Stimulated activated naive CD8-positive, alpha-beta T cell treated with anti-CD3 and anti-CD28 coated beads, Interleukin-15, Interleukin-2, amounts not matched to agents 100 ng/mL and 50 ng/mL, for 24 hours (primary cell): ENCODE results near the gene PRKAG2.
"Not testable (repeated sequence)": the region's sequence is repeated elsewhere in the genome, so short reads cannot be mapped to it uniquely, and the experiment has no call there.

Source experiments
- H3K27ac Mint-ChIP-seq: one replicate; pipeline ENCODE4 v1.8.0; 2021; ENCODE audit warnings: mild to moderate bottlenecking, mixed read lengths
- H3K27me3 Mint-ChIP-seq: one replicate; pipeline ENCODE4 v1.8.0; 2021; ENCODE audit warnings: mixed read lengths
- H3K36me3 Mint-ChIP-seq: one replicate; pipeline ENCODE4 v1.8.0; 2021; ENCODE audit warnings: low read depth, mixed read lengths
- H3K4me1 Mint-ChIP-seq: one replicate; pipeline ENCODE4 v1.8.0; 2021; ENCODE audit warnings: low read depth, mixed read lengths
- H3K4me3 Mint-ChIP-seq: one replicate; pipeline ENCODE4 v1.8.0; 2021; ENCODE audit warnings: mild to moderate bottlenecking, mixed read lengths
- H3K9me3 Mint-ChIP-seq: one replicate; pipeline ENCODE4 v1.8.0; 2021; ENCODE audit warnings: mixed read lengths

PRKAG2 gene

DNA sequence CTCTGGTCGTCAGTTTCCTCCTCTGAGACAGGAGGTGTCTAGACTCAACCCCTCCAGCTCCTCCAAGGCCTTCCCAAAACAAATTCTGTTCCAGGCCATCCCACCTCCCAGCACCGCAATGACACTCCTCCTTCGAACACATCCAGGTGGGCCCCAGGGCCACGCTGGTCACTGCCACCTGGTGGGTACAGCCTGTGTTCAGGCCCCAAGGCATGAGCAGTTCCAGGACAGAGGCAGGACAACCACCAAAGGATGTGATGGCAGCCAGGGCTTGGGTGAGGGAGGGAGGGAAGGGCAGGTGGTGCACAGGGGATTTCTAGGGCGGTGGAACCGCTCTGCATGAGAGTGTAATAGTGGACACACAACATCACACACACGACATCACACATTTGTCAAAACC lies 76.5 kb downstream of the PRKAG2 start:
- no peaks in the 10 kb centered on the region for H3K27me3 Mint-ChIP-seq
- H3K4me3 Mint-ChIP-seq: no peak overlapping the region
- no peak overlapping the region for H3K27ac Mint-ChIP-seq
- H3K9me3 Mint-ChIP-seq: no peaks in the 10 kb centered on the region
- H3K36me3 Mint-ChIP-seq: no peaks in the 10 kb centered on the region
- H3K4me1 Mint-ChIP-seq: peaks cover 26% of the 10 kb centered on the region

DNA sequence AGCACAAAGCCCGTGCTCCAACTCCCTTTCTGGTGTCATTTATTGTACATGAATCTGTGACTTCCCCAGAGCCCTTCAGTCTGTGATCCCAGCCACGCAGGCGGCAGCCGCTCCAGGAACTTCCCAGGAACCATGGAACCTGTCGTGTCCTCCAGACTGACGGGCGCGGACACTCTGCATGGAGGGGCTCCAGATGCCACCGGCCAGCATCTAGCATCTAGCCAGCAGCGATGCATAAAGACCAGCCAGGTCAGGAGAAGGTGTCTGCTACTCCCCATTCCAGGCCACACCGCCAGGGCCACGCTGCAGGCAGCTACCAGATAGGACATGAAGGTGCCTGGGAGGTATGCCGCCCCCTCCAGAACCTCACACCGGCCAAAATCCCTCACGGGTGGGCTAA lies 77.4 kb downstream of the PRKAG2 start:
- no peak overlapping the region for H3K27ac Mint-ChIP-seq
- H3K27me3 Mint-ChIP-seq: no peaks in the 10 kb centered on the region
- no peaks in the 10 kb centered on the region for H3K36me3 Mint-ChIP-seq
- H3K4me1 Mint-ChIP-seq: peaks cover 35% of the 10 kb centered on the region
- no peak overlapping the region for H3K4me3 Mint-ChIP-seq
- H3K9me3 Mint-ChIP-seq: no peaks in the 10 kb centered on the region

DNA sequence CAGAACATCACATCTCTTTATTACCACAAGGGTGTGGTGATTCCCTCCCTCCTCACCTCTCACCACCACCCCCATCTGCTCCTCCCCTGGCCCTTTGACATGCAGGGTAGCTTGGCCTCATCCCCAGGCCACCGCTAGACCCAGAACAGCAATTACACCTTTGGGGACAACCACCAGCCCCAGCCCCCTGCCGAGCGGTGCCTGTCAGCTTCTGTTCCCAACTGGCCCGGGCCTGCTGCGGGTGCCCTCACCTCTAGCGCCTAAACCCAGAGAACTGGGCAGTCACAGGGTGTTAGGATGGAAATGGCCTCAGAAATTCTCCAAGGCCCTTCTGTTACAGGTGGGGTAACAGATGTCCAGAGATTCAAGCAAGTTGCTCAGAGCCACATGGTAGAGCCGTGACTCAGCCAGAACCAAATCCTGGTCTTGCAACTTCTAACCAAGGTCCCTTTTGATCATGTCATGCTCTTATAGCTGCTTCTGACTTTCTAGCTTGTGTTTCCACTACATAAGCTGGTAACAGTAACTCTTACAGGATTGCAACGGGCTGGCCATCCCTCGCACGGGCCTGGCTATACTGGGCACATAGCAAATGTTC lies 78.0 kb downstream of the PRKAG2 start:
- Mint-ChIP-seq H3K27me3 (no peaks in the 10 kb centered on the region), H3K9me3 (no peaks in the 10 kb centered on the region), H3K4me1 (peaks cover 41% of the 10 kb centered on the region), H3K4me3 (no peak overlapping the region), H3K27ac (peak overlapping the region; percentile 63), H3K36me3 (no peaks in the 10 kb centered on the region)

- H3K36me3 Mint-ChIP-seq, H3K9me3 Mint-ChIP-seq, H3K4me3 Mint-ChIP-seq, H3K27me3 Mint-ChIP-seq: not testable (repeated sequence)
- Mint-ChIP-seq H3K4me1 (peaks cover 42% of the 10 kb centered on the region), H3K27ac (peak overlapping the region; percentile 5)
Measured at GRCh38 chr7:151797667-151798307, 79.1 kb downstream of the PRKAG2 start.

DNA sequence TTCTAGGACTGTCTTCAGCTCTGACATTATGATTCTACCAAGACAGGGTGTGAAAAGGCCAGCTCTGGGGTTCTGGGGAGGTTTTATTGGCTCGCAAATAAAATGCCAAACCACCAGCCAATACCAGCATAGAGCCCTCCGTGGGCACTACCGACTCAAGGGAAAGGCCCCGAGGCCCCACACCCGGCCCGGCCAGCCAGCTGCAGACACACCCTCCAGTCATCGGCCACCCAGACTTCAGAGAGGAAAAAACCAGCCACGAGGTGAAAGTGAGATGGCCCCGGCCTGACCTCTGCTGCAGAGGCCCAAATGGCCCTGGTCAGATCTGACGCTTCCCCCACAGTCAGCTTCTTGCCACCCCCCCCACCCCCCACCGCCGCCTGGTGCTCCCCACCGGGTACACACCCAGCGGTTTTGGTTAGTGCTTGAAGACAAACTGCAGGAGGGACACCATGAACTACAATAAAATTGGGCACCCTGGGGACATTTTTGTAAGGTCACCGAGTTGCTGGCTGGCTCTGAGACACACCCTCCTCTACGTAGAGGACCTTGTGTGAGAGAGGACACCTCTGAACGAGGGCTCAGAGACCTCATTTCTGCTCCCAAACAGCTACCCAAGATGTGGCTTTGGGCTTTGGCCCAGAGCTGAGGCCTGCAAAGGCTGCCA lies 79.9 kb downstream of the PRKAG2 start:
- Mint-ChIP-seq H3K36me3 (no peaks in the 10 kb centered on the region), H3K27ac (peak overlapping the region; percentile 61), H3K4me3 (no peak overlapping the region), H3K4me1 (peaks cover 42% of the 10 kb centered on the region), H3K27me3 (no peaks in the 10 kb centered on the region), H3K9me3 (no peaks in the 10 kb centered on the region)

DNA sequence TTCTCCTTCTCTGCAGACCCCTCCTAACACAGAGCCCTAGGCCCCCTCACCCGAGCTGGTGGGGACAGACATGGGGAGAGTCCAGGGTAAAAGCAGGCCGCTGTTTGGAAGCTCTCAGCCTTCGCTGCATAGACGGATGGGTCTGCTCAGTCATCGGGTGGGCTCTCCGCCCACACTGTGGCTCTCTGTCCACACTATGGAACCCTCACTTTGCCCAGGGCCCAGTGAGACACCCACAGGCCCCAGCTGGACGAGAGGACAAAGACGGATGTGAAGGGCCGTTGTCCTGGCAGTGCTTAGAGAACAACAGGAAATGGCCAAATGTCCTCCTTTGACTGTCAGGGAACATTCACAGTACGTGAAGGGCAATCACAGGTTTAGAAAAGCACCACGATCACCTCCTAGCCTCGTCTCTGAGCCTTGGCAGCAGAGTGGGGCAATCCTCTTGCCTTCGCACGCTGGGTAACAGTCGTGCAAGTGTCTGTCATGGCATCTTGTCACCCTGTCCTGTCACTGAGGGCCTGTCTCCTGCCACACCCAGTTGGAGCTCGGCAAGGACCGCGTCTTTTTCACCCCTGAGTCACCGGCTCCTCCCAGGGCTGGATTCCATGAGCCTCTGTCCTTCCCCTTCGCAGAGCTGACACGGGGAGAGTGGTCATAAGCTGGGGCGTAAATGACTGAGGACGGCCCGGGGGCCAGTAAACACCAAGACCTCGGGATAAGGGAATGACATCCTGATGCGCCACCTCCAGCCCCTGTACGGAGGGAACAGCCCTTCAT lies 80.6 kb downstream of the PRKAG2 start:
- Mint-ChIP-seq H3K4me1 (peaks cover 42% of the 10 kb centered on the region), H3K4me3 (no peak overlapping the region), H3K9me3 (no peaks in the 10 kb centered on the region), H3K27ac (peak overlapping the region; percentile 61), H3K36me3 (no peaks in the 10 kb centered on the region), H3K27me3 (no peaks in the 10 kb centered on the region)

- peaks cover 42% of the 10 kb centered on the region for H3K4me1 Mint-ChIP-seq
- no peaks in the 10 kb centered on the region for H3K36me3 Mint-ChIP-seq
- peak overlapping the region; percentile 83 for H3K27ac Mint-ChIP-seq
- no peak overlapping the region for H3K4me3 Mint-ChIP-seq
- no peaks in the 10 kb centered on the region for H3K9me3 Mint-ChIP-seq
- H3K27me3 Mint-ChIP-seq: no peaks in the 10 kb centered on the region
Measured at GRCh38 chr7:151795168-151795811, 81.6 kb downstream of the PRKAG2 start.

- Mint-ChIP-seq H3K27ac (peak overlapping the region; percentile 83), H3K9me3 (no peaks in the 10 kb centered on the region), H3K4me1 (peaks cover 42% of the 10 kb centered on the region), H3K4me3 (no peak overlapping the region), H3K36me3 (no peaks in the 10 kb centered on the region), H3K27me3 (no peaks in the 10 kb centered on the region)
Measured at GRCh38 chr7:151794508-151795167, 82.3 kb downstream of the PRKAG2 start.

GRCh38 chr7:151793991-151794507 lies 82.9 kb downstream of the PRKAG2 start:
- Mint-ChIP-seq H3K27ac (no peak overlapping the region), H3K4me3 (no peak overlapping the region), H3K36me3 (no peaks in the 10 kb centered on the region), H3K9me3 (no peaks in the 10 kb centered on the region), H3K4me1 (peaks cover 45% of the 10 kb centered on the region), H3K27me3 (no peaks in the 10 kb centered on the region)

DNA sequence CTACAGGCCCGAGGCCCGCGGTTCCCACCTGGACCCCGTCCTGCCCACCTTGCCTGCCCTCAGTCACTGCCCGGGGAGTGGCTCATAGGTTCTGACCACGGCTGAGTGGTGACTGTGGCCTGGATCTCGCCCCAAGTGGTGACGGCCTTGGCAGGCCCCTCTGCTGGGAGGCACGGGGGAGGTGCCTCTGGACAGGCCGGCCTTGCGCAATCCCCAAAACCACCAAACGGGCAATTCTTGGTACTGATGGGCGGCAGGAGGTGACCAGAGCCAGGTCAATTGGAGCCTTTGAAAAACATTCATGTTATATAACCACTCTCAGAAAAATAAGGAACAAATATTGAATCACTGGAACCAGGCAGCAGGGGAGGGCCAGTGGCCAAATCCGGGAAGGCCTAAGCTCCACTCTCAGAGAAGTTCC lies 83.4 kb downstream of the PRKAG2 start:
- Mint-ChIP-seq H3K9me3 (no peaks in the 10 kb centered on the region), H3K27ac (no peak overlapping the region), H3K36me3 (no peaks in the 10 kb centered on the region), H3K4me3 (no peak overlapping the region), H3K4me1 (peaks cover 46% of the 10 kb centered on the region), H3K27me3 (no peaks in the 10 kb centered on the region)

- Mint-ChIP-seq H3K9me3 (no peaks in the 10 kb centered on the region), H3K27me3 (no peaks in the 10 kb centered on the region), H3K4me1 (peaks cover 52% of the 10 kb centered on the region), H3K36me3 (no peaks in the 10 kb centered on the region), H3K4me3 (no peak overlapping the region), H3K27ac (no peak overlapping the region)
Measured at GRCh38 chr7:151792636-151793035, 84.3 kb downstream of the PRKAG2 start.

DNA sequence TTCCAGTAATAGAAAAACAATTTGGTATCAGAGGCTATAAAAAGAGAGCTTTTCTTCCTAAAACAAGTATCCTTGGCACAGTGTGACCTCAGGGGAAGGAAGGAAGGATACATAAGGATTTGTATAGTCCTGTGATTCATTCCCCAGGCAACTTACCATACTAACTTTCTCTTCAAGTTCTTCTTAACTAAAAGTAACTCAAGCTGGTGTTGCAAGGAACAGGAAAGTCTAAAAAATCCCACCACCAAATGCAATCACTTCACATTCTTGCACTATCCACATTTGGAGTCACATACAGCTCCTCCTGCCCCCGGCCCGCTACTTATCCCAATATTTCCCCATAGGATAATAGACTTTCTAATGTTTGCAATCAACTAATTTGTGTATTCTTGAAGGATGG lies 84.8 kb downstream of the PRKAG2 start:
- Mint-ChIP-seq H3K27ac (no peak overlapping the region), H3K36me3 (no peaks in the 10 kb centered on the region), H3K4me3 (no peak overlapping the region), H3K9me3 (no peaks in the 10 kb centered on the region), H3K27me3 (no peaks in the 10 kb centered on the region), H3K4me1 (peaks cover 49% of the 10 kb centered on the region)

- no peaks in the 10 kb centered on the region for H3K36me3 Mint-ChIP-seq
Measured at GRCh38 chr7:151790830-151791620, 85.9 kb downstream of the PRKAG2 start.

More at GRCh38 chr7:151790830-151791620, 85.9 kb downstream of the PRKAG2 start:
- Mint-ChIP-seq H3K27me3 (no peaks in the 10 kb centered on the region), H3K9me3 (no peaks in the 10 kb centered on the region), H3K4me3 (no peak overlapping the region), H3K27ac (no peak overlapping the region), H3K4me1 (peaks cover 38% of the 10 kb centered on the region)
